Left lung (tissue), 10 donors: ENCODE data around the gene RASA2. TPM values are rescaled to one million over a fixed set of nuclear protein-coding genes. Genes with fewer than 3 reads are reported as not detected.

Experiments used
- ATAC-seq: fragments of 200-7000 bp; cut with Tn5 transposase; one replicate; pipeline ENCODE4 v1.9.1; 2020; ENCODE audit warnings: moderate library complexity
- DNase-seq, 4 donors: peaks; one replicate each; pipeline ENCODE4 v3.0.0-alpha.2; 2013 to 2020
- H3K27ac ChIP-seq, 2 donors: fragments of 200-600 bp; sonication (generic) in 1 of 2; one replicate each; pipeline versions ENCODE4 v1.5.0 to v1.8.0; 2020 to 2021
- H3K27me3 ChIP-seq, 2 donors: fragments of 200-600 bp; sonication (generic) in 1 of 2; one replicate each; pipeline versions ENCODE4 v1.5.0 to v1.8.0; 2020 to 2021
- H3K36me3 ChIP-seq, 2 donors: fragments of 200-600 bp; sonication (generic) in 1 of 2; one replicate each; pipeline versions ENCODE4 v1.5.0 to v1.8.0; 2020 to 2021
- H3K4me1 ChIP-seq, 2 donors: fragments of 200-600 bp; one replicate each; pipeline ENCODE4 v1.8.0; 2021
- H3K4me3 ChIP-seq, 2 donors: fragments of 200-600 bp; sonication (generic) in 1 of 2; one replicate each; pipeline versions ENCODE4 v1.5.0 to v1.8.0; 2020 to 2021; ENCODE audit warnings: mild to moderate bottlenecking in 1 of 2
- H3K9me3 ChIP-seq, 2 donors: fragments of 200-600 bp; sonication (generic) in 1 of 2; one replicate each; pipeline versions ENCODE4 v1.5.0 to v1.8.0; 2020 to 2021
- intact Hi-C, 2 donors: fragments of 100-400 bp; cut with DNase I; formaldehyde crosslinking; loops; one replicate each; pipeline versions ENCODE4 v1.11.2 to v1.14.2; 2022
- polyA plus RNA-seq, 6 donors: library from polyadenylated mRNA; unstranded; fragments of 120-200 nt; gene quantifications; one replicate each; pipeline ENCODE4 v1.2.1, GENCODE V29; 2013; ENCODE audit not compliant: insufficient read length in 6 of 6
- total RNA-seq, 2 donors: library from RNA; stranded (reverse); fragmentation: NEBNext Ultra II Directional; extraction: Animal tissue kit (Norgen Biotek cat#: 25700); gene quantifications; one replicate each; pipeline ENCODE4 v1.2.1, GENCODE V29; 2021
- TF ChIP-seq, protein P1 (sequence below), 2 donors: fragments of 200-600 bp; sonication (generic) in 1 of 2; IDR thresholded peaks; one replicate each; pipeline versions ENCODE4 v1.5.0 to v1.8.0; 2021; ENCODE audit warnings: antibody characterized with exemption in 2 of 2
- donor health status: DM: no; HTN: yes; CAD: no.
- donor health status: DM: no; HTN: no; CAD: no.

The RASA2 gene
- total and polyA plus RNA-seq, 8 donors, result 17.2 to 29.3 (median 25.2) TPM

DNA sequence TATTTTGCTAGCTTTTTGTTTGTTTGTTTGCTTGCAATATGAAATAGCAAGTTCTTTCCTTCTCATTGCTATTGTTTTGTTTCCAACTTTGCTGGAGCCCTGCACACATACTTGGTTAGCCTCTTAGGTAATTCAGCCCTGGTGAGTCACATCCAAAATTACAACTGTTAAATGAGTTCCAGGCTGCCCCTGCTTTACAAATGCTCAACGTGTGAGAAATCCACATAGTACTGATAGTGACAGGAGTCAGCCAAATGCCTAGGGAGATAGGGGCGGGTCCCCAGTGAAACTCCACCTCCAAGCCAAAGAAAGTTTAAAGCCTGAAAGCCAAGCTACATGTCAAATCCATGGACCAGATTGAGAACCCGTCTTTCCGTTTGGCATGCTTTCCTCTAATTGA, 169.9 kb downstream of the RASA2 start:
- intact Hi-C loops, result no loop called here
- no peak overlapping the region for H3K27ac ChIP-seq
- H3K36me3 ChIP-seq, result no peaks in the 10 kb centered on the region
- peaks cover 3 to 22% of the 10 kb centered on the region in 2 donors for H3K4me1 ChIP-seq
- no peak overlapping the region for H3K4me3 ChIP-seq
- ATAC-seq (no peak), DNase-seq (no peak)
- H3K27me3 ChIP-seq, result peaks cover 0 to 35% of the 10 kb centered on the region in 2 donors
- TF ChIP-seq, protein P1, sequence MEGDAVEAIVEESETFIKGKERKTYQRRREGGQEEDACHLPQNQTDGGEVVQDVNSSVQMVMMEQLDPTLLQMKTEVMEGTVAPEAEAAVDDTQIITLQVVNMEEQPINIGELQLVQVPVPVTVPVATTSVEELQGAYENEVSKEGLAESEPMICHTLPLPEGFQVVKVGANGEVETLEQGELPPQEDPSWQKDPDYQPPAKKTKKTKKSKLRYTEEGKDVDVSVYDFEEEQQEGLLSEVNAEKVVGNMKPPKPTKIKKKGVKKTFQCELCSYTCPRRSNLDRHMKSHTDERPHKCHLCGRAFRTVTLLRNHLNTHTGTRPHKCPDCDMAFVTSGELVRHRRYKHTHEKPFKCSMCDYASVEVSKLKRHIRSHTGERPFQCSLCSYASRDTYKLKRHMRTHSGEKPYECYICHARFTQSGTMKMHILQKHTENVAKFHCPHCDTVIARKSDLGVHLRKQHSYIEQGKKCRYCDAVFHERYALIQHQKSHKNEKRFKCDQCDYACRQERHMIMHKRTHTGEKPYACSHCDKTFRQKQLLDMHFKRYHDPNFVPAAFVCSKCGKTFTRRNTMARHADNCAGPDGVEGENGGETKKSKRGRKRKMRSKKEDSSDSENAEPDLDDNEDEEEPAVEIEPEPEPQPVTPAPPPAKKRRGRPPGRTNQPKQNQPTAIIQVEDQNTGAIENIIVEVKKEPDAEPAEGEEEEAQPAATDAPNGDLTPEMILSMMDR (IDR thresholded peaks at IDR 0.05), result no peak
- H3K9me3 ChIP-seq, result peaks cover 0 to 3% of the 10 kb centered on the region in 2 donors

GRCh38 chr3:141657516-141657915, 170.7 kb downstream of the RASA2 start:
- peaks cover 0 to 35% of the 10 kb centered on the region in 2 donors for H3K27me3 ChIP-seq
- peaks cover 0 to 3% of the 10 kb centered on the region in 2 donors for H3K9me3 ChIP-seq
- H3K27ac ChIP-seq, result no peak overlapping the region
- intact Hi-C loops, result no loop called here
- TF ChIP-seq, protein P1 (IDR thresholded peaks at IDR 0.05), result no peak
- H3K36me3 ChIP-seq, result no peaks in the 10 kb centered on the region
- ATAC-seq, result no peak
- DNase-seq, result no peak
- H3K4me1 ChIP-seq, result peaks cover 3 to 22% of the 10 kb centered on the region in 2 donors
- no peak overlapping the region for H3K4me3 ChIP-seq

DNA sequence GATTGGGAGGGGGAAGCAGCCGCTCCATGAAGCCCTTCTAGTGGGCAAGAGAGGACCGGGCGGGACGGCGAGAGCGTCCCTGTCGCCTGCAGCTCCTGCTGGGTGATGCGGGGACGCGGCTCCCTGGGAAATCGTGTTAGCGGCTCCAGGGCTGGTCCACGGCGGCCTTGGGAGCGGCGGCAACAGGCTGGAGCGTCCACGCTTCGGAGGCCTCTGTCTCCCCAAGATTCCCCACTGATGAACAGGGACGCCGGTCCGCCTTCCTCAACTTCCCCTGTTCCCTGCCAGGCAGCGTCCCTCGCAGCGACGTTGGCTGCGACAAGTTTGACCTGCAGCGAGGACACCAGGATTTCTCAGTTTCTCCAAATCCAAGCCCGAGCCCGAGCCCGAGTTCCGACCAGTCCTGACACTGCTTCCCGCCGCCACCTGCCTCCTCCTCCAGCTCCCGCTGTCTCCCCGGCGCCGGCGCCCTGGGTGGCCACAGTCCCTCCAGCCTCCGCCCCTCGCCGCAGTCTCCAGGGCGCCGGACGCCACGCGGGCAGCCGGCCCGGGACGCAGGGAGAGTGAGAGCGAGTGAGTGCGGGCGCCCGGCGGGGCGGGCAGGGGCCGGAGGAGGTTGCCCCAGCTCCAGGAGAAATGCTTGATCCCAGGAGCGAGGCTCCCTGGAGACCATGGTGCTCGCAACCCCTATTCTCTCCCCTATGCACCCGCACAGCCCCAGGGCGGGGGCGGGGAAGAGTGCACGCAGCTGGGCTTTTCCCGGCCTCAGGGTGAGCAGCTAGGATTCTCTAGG, 173.2 kb downstream of the RASA2 start:
- no peak overlapping the region for H3K27ac ChIP-seq
- H3K4me3 ChIP-seq, result peak overlapping the region; percentile 48 to 56
- intact Hi-C loops, result no loop called here
- H3K36me3 ChIP-seq, result no peaks in the 10 kb centered on the region
- DNase-seq (peak; percentile 42 to 94 (median 68)), ATAC-seq (peak; percentile 95)
- peaks cover 3 to 22% of the 10 kb centered on the region in 2 donors for H3K4me1 ChIP-seq
- H3K9me3 ChIP-seq, result peaks cover 0 to 3% of the 10 kb centered on the region in 2 donors
- TF ChIP-seq, protein P1 (IDR thresholded peaks at IDR 0.05), result no peak
- H3K27me3 ChIP-seq, result peaks cover 0 to 35% of the 10 kb centered on the region in 2 donors

DNA sequence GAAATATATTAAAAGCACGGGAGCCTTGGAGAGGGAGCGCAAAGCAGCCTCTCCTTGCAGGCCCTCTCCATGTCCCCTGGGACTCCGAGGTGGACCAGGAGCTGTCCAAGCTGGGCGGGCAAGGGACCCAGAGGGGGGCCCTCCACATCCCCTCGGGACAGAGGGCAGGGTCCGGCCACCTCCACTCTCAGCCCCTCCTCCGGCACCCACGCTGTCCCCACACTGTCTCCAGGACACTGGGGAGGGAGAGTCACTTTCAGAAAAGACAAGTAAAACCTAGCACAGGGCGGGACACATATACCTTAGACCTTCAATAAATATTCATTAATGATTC, 173.8 kb downstream of the RASA2 start:
- H3K27me3 ChIP-seq, result peaks cover 0 to 35% of the 10 kb centered on the region in 2 donors
- intact Hi-C loops, result no loop called here
- no peak for ATAC-seq
- H3K27ac ChIP-seq, result no peak overlapping the region
- peaks cover 0 to 3% of the 10 kb centered on the region in 2 donors for H3K9me3 ChIP-seq
- peak in 1 of 4 donors; percentile 78 for DNase-seq
- TF ChIP-seq, protein P1 (IDR thresholded peaks at IDR 0.05), result no peak
- H3K36me3 ChIP-seq, result no peaks in the 10 kb centered on the region
- peaks cover 3 to 22% of the 10 kb centered on the region in 2 donors for H3K4me1 ChIP-seq
- peak overlapping the region; percentile 48 to 56 for H3K4me3 ChIP-seq
